ENCODE data around the gene TMEM17.

TMEM17 gene

GRCh38 chr2:62452701-62453454 is 53.1 kb downstream of the TMEM17 start:
- DNase-seq: no peak

GRCh38 chr2:62450716-62451191 is 55.2 kb downstream of the TMEM17 start:
- DNase-seq: no peak
